Naive thymus-derived CD4-positive, alpha-beta T cell (primary cell): ENCODE measurements around the gene DNAJC16. TPM values are rescaled to one million over a fixed set of nuclear protein-coding genes. Genes with fewer than 3 reads are reported as not detected.

Source experiments
- ATAC-seq: fragments of 150-1000 bp; cut with Tn5 transposase; 2 replicates; pipeline ENCODE4 v1.10.0; 2021; ENCODE audit warnings: mild to moderate bottlenecking, moderate library complexity
- CTCF ChIA-PET: fragments of 350-600 bp; sonication (Branson Sonifier 250); formaldehyde crosslinking; loops from one replicate; lab custom pipeline; 2021; ENCODE audit warnings: antibody characterized with exemption; lab: Charles Lee
- POLR2A ChIA-PET: fragments of 350-600 bp; sonication (Branson Sonifier 250); formaldehyde crosslinking; loops from one replicate; lab custom pipeline; 2021; ENCODE audit warnings: antibody characterized with exemption, inconsistent platforms; lab: Charles Lee
- DNase-seq, 9 donors: peaks; one replicate each; pipeline versions ENCODE4 v3.0.0 to v3.0.0-alpha.2; 2020 to 2022; ENCODE audit warnings: mixed read lengths in 1 of 9
- H3K27ac ChIP-seq: one replicate; pipeline ENCODE4 v1.7.0; 2013; ENCODE audit warnings: mild to moderate bottlenecking, low read depth, low read length, moderate library complexity
- H3K27me3 ChIP-seq, 2 donors: one replicate each; pipeline ENCODE4 v1.7.0; 2013; ENCODE audit warnings: low read length in 2 of 2, mild to moderate bottlenecking in 2 of 2, moderate library complexity in 2 of 2; ENCODE audit not compliant: control insufficient read depth in 2 of 2, insufficient read depth in 2 of 2
- H3K36me3 ChIP-seq, 3 experiments: 1 replicate in 2 of 3; 2 replicates in 1 of 3; pipeline ENCODE4 v1.7.0; 2013; ENCODE audit warnings: low read length in 3 of 3, mild to moderate bottlenecking in 3 of 3, moderate library complexity in 1 of 3; ENCODE audit not compliant: insufficient read depth in 3 of 3, control insufficient read depth in 2 of 3
- H3K4me1 ChIP-seq, 2 donors: one replicate each; pipeline ENCODE4 v1.7.0; 2013; ENCODE audit warnings: low read length in 2 of 2, mild to moderate bottlenecking in 2 of 2, moderate library complexity in 1 of 2; ENCODE audit not compliant: control insufficient read depth in 2 of 2, insufficient read depth in 2 of 2
- H3K4me3 ChIP-seq: 2 replicates; pipeline ENCODE4 v1.7.0; 2013; ENCODE audit warnings: mild to moderate bottlenecking, low read length
- H3K9me3 ChIP-seq, 3 experiments: 1 replicate in 2 of 3; 2 replicates in 1 of 3; pipeline ENCODE4 v1.7.0; 2013; ENCODE audit warnings: low read length in 3 of 3; ENCODE audit not compliant: control insufficient read depth in 2 of 3
- H3K27ac Mint-ChIP-seq, 9 donors: one replicate each; pipeline ENCODE4 v1.8.0; 2020 to 2022; ENCODE audit warnings: mixed read lengths in 9 of 9, mild to moderate bottlenecking in 8 of 9, moderate library complexity in 5 of 9, inconsistent platforms in 2 of 9
- H3K27me3 Mint-ChIP-seq, 5 donors: one replicate each; pipeline ENCODE4 v1.8.0; 2021 to 2022; ENCODE audit warnings: mixed read lengths in 5 of 5, mild to moderate bottlenecking in 1 of 5
- H3K36me3 Mint-ChIP-seq, 5 donors: one replicate each; pipeline ENCODE4 v1.8.0; 2020 to 2022; ENCODE audit warnings: mixed read lengths in 5 of 5, mild to moderate bottlenecking in 3 of 5, inconsistent platforms in 1 of 5
- H3K4me1 Mint-ChIP-seq, 7 donors: one replicate each; pipeline ENCODE4 v1.8.0; 2020 to 2022; ENCODE audit warnings: mixed read lengths in 7 of 7, mild to moderate bottlenecking in 3 of 7, inconsistent platforms in 1 of 7
- H3K4me3 Mint-ChIP-seq, 10 donors: one replicate each; pipeline ENCODE4 v1.8.0; 2020 to 2022; ENCODE audit warnings: mild to moderate bottlenecking in 10 of 10, mixed read lengths in 10 of 10, moderate library complexity in 6 of 10, inconsistent platforms in 2 of 10
- H3K9me3 Mint-ChIP-seq, 11 donors: one replicate each; pipeline ENCODE4 v1.8.0; 2020 to 2022; ENCODE audit warnings: mixed read lengths in 11 of 11, mild to moderate bottlenecking in 4 of 11, inconsistent platforms in 1 of 11, moderate library complexity in 1 of 11
- intact Hi-C, 2 donors: fragments of 100-400 bp; cut with micrococcal nuclease; formaldehyde crosslinking; loops; one replicate each; pipeline ENCODE4 v1.15.1; 2023
- polyA plus RNA-seq, 2 donors: library from polyadenylated mRNA; unstranded; fragments of 300-500 nt; fragmentation: Illumina TruSeq; gene quantifications; one replicate each; pipeline ENCODE4 v1.2.3, GENCODE V29; 2021
- total RNA-seq, 6 experiments: library from RNA in 5 of 6; stranded (reverse) in 5 of 6; gene quantifications; 1 replicate in 5 of 6; 2 replicates in 1 of 6; pipeline ENCODE4 v1.2.3 and lab custom pipeline; 2021 to 2026

DNAJC16 gene
- total and polyA plus RNA-seq, 7 experiments from 2014 or later = 9.6 to 29.4 (median 20.4) TPM

DNA sequence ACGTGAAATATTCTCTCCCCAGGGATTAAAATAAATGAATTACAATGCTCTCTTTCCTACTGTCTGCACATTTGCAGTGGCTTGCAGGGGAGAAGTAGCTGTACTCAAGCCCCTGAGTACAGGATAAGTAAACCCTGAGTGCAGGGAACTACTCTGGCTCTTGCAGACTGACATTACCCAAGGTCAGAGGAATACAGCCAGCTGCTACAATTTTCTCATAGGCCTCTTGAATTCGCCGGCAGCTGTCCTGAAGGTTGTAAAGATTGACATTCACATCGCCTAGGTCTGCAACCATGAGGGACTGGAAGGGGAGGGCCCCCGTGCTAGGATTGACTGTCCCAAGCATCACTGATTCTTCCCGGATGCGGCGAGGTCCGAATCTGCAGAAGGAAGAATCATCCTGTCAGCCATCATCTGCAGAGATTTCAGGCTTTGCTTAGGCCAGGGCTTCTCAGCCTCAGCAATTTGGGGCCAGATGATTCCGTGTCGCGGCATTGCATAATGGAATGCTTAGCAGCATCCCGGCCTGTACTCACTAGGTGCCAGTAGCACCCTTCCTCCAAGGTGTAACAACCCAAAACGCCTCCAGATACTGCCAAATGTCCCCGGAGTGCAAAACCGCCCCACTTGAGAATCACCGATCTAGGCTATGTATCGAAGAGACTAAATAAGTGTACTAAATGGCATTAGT, 56.5 kb downstream of the DNAJC16 start:
- Histone ChIP-seq H3K9me3 (no peaks in the 10 kb centered on the region), H3K27ac (no peak overlapping the region), H3K27me3 (no peaks in the 10 kb centered on the region), H3K36me3 (peaks cover 0 to 9% (median 0%) of the 10 kb centered on the region in 3 experiments), H3K4me3 (no peak overlapping the region), H3K4me1 (peaks cover 26 to 45% of the 10 kb centered on the region in 2 donors)
- H3K27me3 Mint-ChIP-seq = no peaks in the 10 kb centered on the region
- peak overlapping the region; percentile 62 to 98 (median 87) for H3K27ac Mint-ChIP-seq
- peaks cover 0 to 2% (median 0%) of the 10 kb centered on the region in 11 donors for H3K9me3 Mint-ChIP-seq
- ATAC-seq (no peak), DNase-seq (no peak)
- CTCF ChIA-PET = interaction anchor here (0.6 to 0.8 kb wide), 3 partner anchors 11 to 761 kb away, joined by 3 read pairs; no protein-coding TSS in a partner anchor
- peaks cover 0 to 23% (median 19%) of the 10 kb centered on the region in 5 donors for H3K36me3 Mint-ChIP-seq
- intact Hi-C loops = no loop called here
- H3K4me1 Mint-ChIP-seq = peaks cover 24 to 64% (median 48%) of the 10 kb centered on the region in 7 donors
- POLR2A ChIA-PET = interaction anchor here (1.0 to 6.0 kb wide), 4 partner anchors 21 to 56 kb away, joined by 3 to 35 read pairs (median 5); partner anchors contain the start of genes DDI2 and DNAJC16
- H3K4me3 Mint-ChIP-seq = peak overlapping the region; percentile 74 to 94 (median 80)

- ChIA-PET POLR2A (interaction anchor here (1.2 to 2.1 kb wide), 3 partner anchors 14 to 33 kb away, joined by 4 to 6 read pairs (median 4); no protein-coding TSS in a partner anchor), CTCF (interaction anchor here (0.6 kb wide), 1 partner anchor 318 kb away, joined by 3 read pairs; no protein-coding TSS in a partner anchor)
- no peaks in the 10 kb centered on the region for H3K9me3 ChIP-seq
- ATAC-seq = peak; percentile 82
- H3K9me3 Mint-ChIP-seq = peaks cover 0 to 3% (median 0%) of the 10 kb centered on the region in 11 donors
- no peaks in the 10 kb centered on the region for H3K27me3 Mint-ChIP-seq
- intact Hi-C loops = loop anchor here (1.0 to 2.0 kb wide), 3 partner anchors 33 to 58 kb away; partner anchors contain the start of genes DNAJC16 (in 2 of the 2) and DDI2 (in 1 of the 2)
- peak within 1 kb of the TSS; percentile 81 to 94 (median 88) for H3K4me3 Mint-ChIP-seq
- peaks cover 0 to 24% (median 19%) of the 10 kb centered on the region in 5 donors for H3K36me3 Mint-ChIP-seq
- peak within 1 kb of the TSS; percentile 69 for H3K4me3 ChIP-seq
- H3K4me1 Mint-ChIP-seq = peaks cover 12 to 48% (median 33%) of the 10 kb centered on the region in 7 donors
- peak within 1 kb of the TSS; percentile 76 to 98 (median 94) for H3K27ac Mint-ChIP-seq
- peak within 1 kb of the TSS; percentile 88 for H3K27ac ChIP-seq
- peaks cover 0 to 19% (median 0%) of the 10 kb centered on the region in 3 experiments for H3K36me3 ChIP-seq
- DNase-seq = peak; percentile 37 to 76 (median 54)
- peaks cover 13 to 29% of the 10 kb centered on the region in 2 donors for H3K4me1 ChIP-seq
- no peaks in the 10 kb centered on the region for H3K27me3 ChIP-seq
Measured at GRCh38 chr1:15584489-15585363, 58.1 kb downstream of the DNAJC16 start, which contains the start of gene AGMAT. Gene AGMAT (minus strand): TSS chr1:15585051. CDS start chr1:15584967, 84 bp downstream.

- DNase-seq = no peak
- peaks cover 0 to 3% (median 0%) of the 10 kb centered on the region in 5 donors for H3K27me3 Mint-ChIP-seq
- ChIA-PET CTCF (interaction anchor here (1.0 kb wide), 1 partner anchor 148 kb away, joined by 6 read pairs; no protein-coding TSS in a partner anchor), POLR2A (interaction anchor here (1.2 to 1.7 kb wide), 2 partner anchors 12 to 14 kb away, joined by 3 to 6 read pairs; no protein-coding TSS in a partner anchor)
- intact Hi-C loops = no loop called here
- no peak overlapping the region for H3K4me3 ChIP-seq
- peaks cover 0 to 20% (median 0%) of the 10 kb centered on the region in 3 experiments for H3K36me3 ChIP-seq
- no peaks in the 10 kb centered on the region for H3K4me1 ChIP-seq
- H3K4me1 Mint-ChIP-seq = peaks cover 0 to 7% (median 2%) of the 10 kb centered on the region in 7 donors
- H3K27me3 ChIP-seq = no peaks in the 10 kb centered on the region
- no peak overlapping the region for H3K4me3 Mint-ChIP-seq
- no peak for ATAC-seq
- peaks cover 0 to 15% (median 10%) of the 10 kb centered on the region in 5 donors for H3K36me3 Mint-ChIP-seq
- no peak overlapping the region for H3K27ac Mint-ChIP-seq
- no peaks in the 10 kb centered on the region for H3K9me3 ChIP-seq
- H3K27ac ChIP-seq = no peak overlapping the region
- peaks cover 0 to 3% (median 0%) of the 10 kb centered on the region in 11 donors for H3K9me3 Mint-ChIP-seq
Measured at GRCh38 chr1:15592285-15592684, 65.6 kb downstream of the DNAJC16 start.

DNA sequence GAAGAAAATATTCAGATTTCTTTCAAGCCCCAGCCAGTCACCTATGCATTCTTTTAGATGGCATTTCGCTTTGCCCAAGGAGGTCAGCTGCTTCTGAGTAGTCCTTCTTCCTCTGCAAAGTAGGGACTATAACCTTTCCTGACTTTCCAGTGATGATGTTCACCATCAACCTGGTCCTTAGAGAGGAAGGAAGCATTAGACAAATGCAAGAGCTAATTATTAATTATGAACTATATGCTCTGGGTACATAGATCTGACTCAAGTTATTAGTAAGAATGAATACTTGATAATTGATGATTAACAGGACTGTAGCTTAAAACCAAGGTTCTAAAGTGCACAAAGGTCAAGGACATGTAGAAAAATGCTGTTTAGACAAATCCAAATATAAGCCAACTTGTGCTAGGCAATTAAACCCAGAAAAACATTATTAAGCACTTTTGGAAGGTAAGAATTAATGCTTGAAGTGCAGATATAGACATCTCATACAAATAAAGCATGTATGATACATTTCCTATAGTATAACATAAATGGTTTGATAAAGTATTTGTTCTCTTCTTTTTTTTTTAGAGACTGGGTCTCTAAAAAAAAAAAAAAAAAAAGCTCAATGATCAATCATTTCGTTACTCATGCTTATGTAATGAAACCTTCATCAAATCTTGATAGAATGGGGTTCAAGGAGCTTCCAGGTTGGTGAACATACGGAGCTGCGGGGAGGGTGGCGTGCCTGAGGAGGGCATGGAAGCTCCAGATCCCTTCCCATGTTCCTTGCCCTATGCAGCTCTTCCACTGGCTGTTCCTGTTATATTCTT, 69.4 kb downstream of the DNAJC16 start:
- no peak overlapping the region for H3K4me3 ChIP-seq
- H3K27me3 ChIP-seq = no peaks in the 10 kb centered on the region
- Mint-ChIP-seq H3K4me3 (no peak overlapping the region), H3K27ac (peak overlapping the region in 1 of 9 donors; percentile 5), H3K36me3 (no peaks in the 10 kb centered on the region), H3K9me3 (no peaks in the 10 kb centered on the region), H3K27me3 (peaks cover 0 to 9% (median 0%) of the 10 kb centered on the region in 5 donors), H3K4me1 (peaks cover 0 to 4% (median 0%) of the 10 kb centered on the region in 7 donors)
- ChIA-PET POLR2A (interaction anchor here (0.6 to 0.7 kb wide), 2 partner anchors 26 to 66 kb away, joined by 3 to 5 read pairs; no protein-coding TSS in a partner anchor), CTCF (interaction anchor here (0.7 to 1.1 kb wide), 5 partner anchors 13 to 145 kb away, joined by 3 to 5 read pairs (median 3); no protein-coding TSS in a partner anchor)
- H3K36me3 ChIP-seq = peaks cover 0 to 5% (median 0%) of the 10 kb centered on the region in 3 experiments
- no peak overlapping the region for H3K27ac ChIP-seq
- intact Hi-C loops = loop anchor here (1.0 kb wide), 1 partner anchor 145 kb away; no protein-coding TSS in a partner anchor
- DNase-seq (no peak), ATAC-seq (no peak)
- no peaks in the 10 kb centered on the region for H3K9me3 ChIP-seq
- no peaks in the 10 kb centered on the region for H3K4me1 ChIP-seq

GRCh38 chr1:15598436-15598835, 71.8 kb downstream of the DNAJC16 start:
- Mint-ChIP-seq H3K27ac (no peak overlapping the region), H3K27me3 (peaks cover 0 to 9% (median 0%) of the 10 kb centered on the region in 5 donors), H3K4me1 (peaks cover 0 to 8% (median 5%) of the 10 kb centered on the region in 7 donors), H3K9me3 (no peaks in the 10 kb centered on the region), H3K4me3 (no peak overlapping the region), H3K36me3 (peaks cover 0 to under 1% (median 0%) of the 10 kb centered on the region in 5 donors)
- H3K27me3 ChIP-seq = no peaks in the 10 kb centered on the region
- ChIA-PET CTCF (interaction anchor here (0.7 kb wide), 1 partner anchor 139 kb away, joined by 3 read pairs; no protein-coding TSS in a partner anchor), POLR2A (interaction anchor here (0.6 to 0.8 kb wide), 2 partner anchors 14 to 31 kb away, joined by 3 to 4 read pairs; partner anchors contain the start of gene AGMAT)
- no peaks in the 10 kb centered on the region for H3K9me3 ChIP-seq
- DNase-seq (no peak), ATAC-seq (no peak)
- no peak overlapping the region for H3K27ac ChIP-seq
- H3K4me3 ChIP-seq = no peak overlapping the region
- peaks cover 4 to 5% of the 10 kb centered on the region in 2 donors for H3K4me1 ChIP-seq
- intact Hi-C loops = no loop called here
- no peaks in the 10 kb centered on the region for H3K36me3 ChIP-seq
